Duodenal mucosa (tissue), 2 donors: Measurements from ENCODE around the gene DOCK10.
A peak's percentile ranks its signal among the peaks of the same experiment; 100 is the strongest.

Experiments
- H3K27ac ChIP-seq: one replicate; pipeline ENCODE4 v1.7.0; 2013; ENCODE audit warnings: low read depth, low read length
- H3K27me3 ChIP-seq, 2 donors: one replicate each; pipeline ENCODE4 v1.7.0; 2013; ENCODE audit warnings: low read length in 2 of 2, control low read depth in 1 of 2; ENCODE audit not compliant: insufficient read depth in 2 of 2, control insufficient read depth in 1 of 2
- H3K36me3 ChIP-seq, 2 donors: one replicate each; pipeline ENCODE4 v1.7.0; 2013; ENCODE audit warnings: low read length in 2 of 2, control low read depth in 1 of 2; ENCODE audit not compliant: insufficient read depth in 2 of 2, control insufficient read depth in 1 of 2
- H3K4me1 ChIP-seq, 2 donors: one replicate each; pipeline ENCODE4 v1.7.0; 2013; ENCODE audit warnings: low read length in 2 of 2, control low read depth in 1 of 2; ENCODE audit not compliant: insufficient read depth in 2 of 2, control insufficient read depth in 1 of 2
- H3K4me3 ChIP-seq, 2 donors: one replicate each; pipeline ENCODE4 v1.7.0; 2013; ENCODE audit warnings: low read length in 2 of 2, low read depth in 1 of 2
- H3K9ac ChIP-seq, 2 donors: one replicate each; pipeline ENCODE4 v1.7.0; 2013; ENCODE audit warnings: low read length in 2 of 2, low read depth in 1 of 2
- H3K9me3 ChIP-seq, 2 donors: one replicate each; pipeline ENCODE4 v1.7.0; 2013; ENCODE audit warnings: low read length in 2 of 2, control low read depth in 1 of 2; ENCODE audit not compliant: control insufficient read depth in 1 of 2

DOCK10 gene

DNA sequence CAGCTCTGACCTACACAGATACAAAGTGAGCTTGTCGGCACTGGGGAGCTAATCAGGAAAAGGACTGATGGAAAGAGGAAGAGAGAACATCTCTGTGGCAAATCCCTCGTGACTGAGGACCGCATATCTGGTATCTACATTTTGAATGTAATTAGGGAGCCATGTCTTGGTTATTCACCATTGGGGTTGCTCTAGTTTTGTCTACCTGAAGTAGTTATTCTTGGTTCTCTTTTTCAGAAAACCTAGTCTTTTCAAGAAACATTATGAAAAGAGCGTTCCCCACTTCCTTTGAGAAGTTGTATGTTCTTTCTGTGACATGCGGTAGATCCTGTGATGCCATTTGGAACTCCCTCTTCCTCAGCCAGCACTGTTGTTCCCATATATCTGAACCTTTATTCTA lies 104.4 kb downstream of the DOCK10 start:
- H3K27me3 ChIP-seq: no peaks in the 10 kb centered on the region
- no peak overlapping the region for H3K4me3 ChIP-seq
- H3K4me1 ChIP-seq: peaks cover 4 to 7% of the 10 kb centered on the region in 2 donors
- H3K27ac ChIP-seq: no peak overlapping the region
- no peak overlapping the region for H3K9ac ChIP-seq
- H3K9me3 ChIP-seq: no peaks in the 10 kb centered on the region
- H3K36me3 ChIP-seq: no peaks in the 10 kb centered on the region

GRCh38 chr2:224934526-224935188 lies 107.6 kb downstream of the DOCK10 start:
- Histone ChIP-seq H3K27me3 (no peaks in the 10 kb centered on the region), H3K27ac (no peak overlapping the region), H3K4me1 (peaks cover 0 to 15% of the 10 kb centered on the region in 2 donors), H3K9me3 (no peaks in the 10 kb centered on the region), H3K4me3 (no peak overlapping the region), H3K36me3 (no peaks in the 10 kb centered on the region), H3K9ac (no peak overlapping the region)

DNA sequence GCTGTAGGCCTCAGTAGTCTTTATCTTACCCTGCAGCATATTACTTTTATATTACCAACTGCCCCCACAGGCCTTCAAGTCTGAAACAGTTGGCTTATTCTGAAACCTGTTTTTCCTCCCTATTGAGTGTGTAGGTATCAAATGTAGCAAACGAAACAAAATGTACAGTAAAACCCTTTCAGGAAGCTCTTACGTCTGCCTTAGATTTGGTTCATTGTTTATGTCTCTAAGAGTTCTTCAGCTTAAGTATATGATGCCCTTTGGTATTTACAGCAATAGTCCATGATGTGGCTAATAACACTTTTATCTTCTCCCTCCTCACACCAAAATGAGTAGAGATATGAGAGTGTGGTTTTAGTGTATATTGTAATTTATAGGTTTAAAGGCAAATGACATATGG lies 108.8 kb downstream of the DOCK10 start:
- H3K9ac ChIP-seq: no peak overlapping the region
- H3K36me3 ChIP-seq: no peaks in the 10 kb centered on the region
- no peaks in the 10 kb centered on the region for H3K9me3 ChIP-seq
- H3K27ac ChIP-seq: no peak overlapping the region
- peaks cover 5 to 23% of the 10 kb centered on the region in 2 donors for H3K4me1 ChIP-seq
- H3K4me3 ChIP-seq: no peak overlapping the region
- no peaks in the 10 kb centered on the region for H3K27me3 ChIP-seq

DNA sequence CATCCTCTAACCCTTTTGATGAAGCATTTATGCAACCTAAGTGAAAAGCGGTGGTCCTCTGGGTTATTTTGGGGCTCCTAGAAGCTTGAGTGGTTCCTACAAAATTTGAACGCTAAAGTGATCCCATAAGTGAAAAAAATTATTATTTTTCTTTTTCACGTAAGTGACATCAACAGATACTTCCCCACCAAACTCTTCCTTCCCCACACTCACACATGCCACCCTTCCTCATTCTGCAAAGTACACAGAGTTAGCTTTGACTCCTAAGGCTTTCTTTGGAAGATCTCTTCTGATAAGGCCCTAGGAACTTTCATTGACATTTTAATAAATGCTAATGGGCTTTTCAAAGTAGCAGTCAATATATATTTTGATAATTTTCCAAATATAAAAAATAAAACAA lies 109.7 kb downstream of the DOCK10 start:
- Histone ChIP-seq H3K36me3 (no peaks in the 10 kb centered on the region), H3K27ac (no peak overlapping the region), H3K4me3 (no peak overlapping the region), H3K27me3 (no peaks in the 10 kb centered on the region), H3K9ac (no peak overlapping the region), H3K4me1 (peaks cover 11 to 32% of the 10 kb centered on the region in 2 donors), H3K9me3 (no peaks in the 10 kb centered on the region)

DNA sequence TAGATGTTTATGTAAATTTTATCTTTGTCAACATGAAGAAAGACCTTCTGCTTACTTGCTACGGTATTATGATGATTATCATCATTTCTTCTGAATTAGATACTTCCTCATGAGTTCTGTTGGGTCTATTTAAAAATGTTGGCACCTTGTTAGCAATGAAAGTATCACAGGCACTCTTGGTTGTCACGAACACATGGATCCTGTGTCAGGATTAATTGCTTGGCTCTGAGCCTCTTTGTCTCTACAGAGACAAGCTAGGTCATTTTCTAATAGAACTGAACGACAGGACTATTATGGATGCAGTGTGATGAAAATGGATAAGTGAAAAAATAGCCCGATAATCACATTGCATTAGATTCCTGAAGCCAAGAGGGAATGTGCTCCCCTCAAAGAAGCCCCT lies 110.3 kb downstream of the DOCK10 start:
- Histone ChIP-seq H3K27ac (no peak overlapping the region), H3K4me3 (no peak overlapping the region), H3K4me1 (peaks cover 16 to 37% of the 10 kb centered on the region in 2 donors), H3K36me3 (no peaks in the 10 kb centered on the region), H3K9ac (no peak overlapping the region), H3K9me3 (no peaks in the 10 kb centered on the region), H3K27me3 (no peaks in the 10 kb centered on the region)

- Histone ChIP-seq H3K9ac (no peak overlapping the region), H3K4me3 (no peak overlapping the region), H3K27me3 (no peaks in the 10 kb centered on the region), H3K27ac (no peak overlapping the region), H3K9me3 (no peaks in the 10 kb centered on the region), H3K4me1 (peaks cover 25 to 46% of the 10 kb centered on the region in 2 donors), H3K36me3 (no peaks in the 10 kb centered on the region)
These were observed 111.3 kb downstream of the DOCK10 start for GRCh38 chr2:224930990-224931389.

GRCh38 chr2:224930124-224930523 lies 112.1 kb downstream of the DOCK10 start:
- no peak overlapping the region for H3K27ac ChIP-seq
- H3K4me1 ChIP-seq: peaks cover 26 to 51% of the 10 kb centered on the region in 2 donors

DNA sequence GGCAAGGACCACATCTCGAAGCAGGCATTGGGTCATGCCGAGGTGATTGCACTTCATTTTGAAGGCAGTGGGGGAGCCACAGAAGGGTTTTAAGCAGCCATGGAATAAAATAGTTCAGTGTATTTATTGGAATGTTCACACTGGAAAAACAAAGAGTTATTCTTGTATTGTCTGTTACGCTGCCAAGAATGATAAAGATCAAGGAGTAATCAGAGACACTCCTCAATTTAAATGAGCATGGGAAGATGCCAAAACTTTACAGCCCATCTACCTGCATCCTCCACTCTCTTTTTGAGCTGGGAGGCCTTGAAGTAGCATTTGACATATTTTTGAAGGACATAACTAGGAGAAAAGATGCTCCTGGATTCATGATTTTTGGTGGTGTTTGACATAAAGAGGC lies 112.8 kb downstream of the DOCK10 start:
- no peak overlapping the region for H3K27ac ChIP-seq
- H3K27me3 ChIP-seq: no peaks in the 10 kb centered on the region
- no peak overlapping the region for H3K9ac ChIP-seq
- H3K9me3 ChIP-seq: no peaks in the 10 kb centered on the region
- no peak overlapping the region for H3K4me3 ChIP-seq
- H3K36me3 ChIP-seq: no peaks in the 10 kb centered on the region
- peaks cover 26 to 52% of the 10 kb centered on the region in 2 donors for H3K4me1 ChIP-seq

More at GRCh38 chr2:224930124-224930523, 112.1 kb downstream of the DOCK10 start:
- H3K9ac ChIP-seq: no peak overlapping the region
- no peaks in the 10 kb centered on the region for H3K9me3 ChIP-seq
- H3K36me3 ChIP-seq: no peaks in the 10 kb centered on the region
- H3K27me3 ChIP-seq: no peaks in the 10 kb centered on the region
- H3K4me3 ChIP-seq: no peak overlapping the region

DNA sequence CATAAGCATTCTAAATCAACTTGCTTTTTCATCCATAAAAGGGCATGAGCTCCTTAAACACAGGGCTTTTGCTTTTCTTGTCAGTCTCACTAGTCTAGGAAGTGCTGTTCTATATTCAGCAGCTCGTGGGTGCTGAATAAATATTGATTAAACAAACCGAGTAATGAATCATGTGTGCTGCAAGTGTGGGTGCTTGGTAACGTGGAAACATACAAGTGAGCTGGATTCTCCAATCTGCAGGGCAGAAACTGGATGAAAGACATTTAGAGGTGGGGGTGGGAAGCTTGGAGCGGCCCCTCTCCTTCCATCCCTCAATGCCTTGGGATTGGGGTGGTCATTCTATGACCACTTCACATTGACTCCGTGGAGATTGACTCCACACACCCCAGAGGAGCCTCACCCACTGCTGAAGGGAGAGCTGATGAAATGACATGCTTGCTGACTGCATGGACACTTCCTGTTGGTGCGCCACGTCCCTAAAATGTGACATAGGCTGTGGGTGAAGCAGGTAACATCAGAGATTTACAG lies 114.6 kb downstream of the DOCK10 start:
- H3K9me3 ChIP-seq: no peaks in the 10 kb centered on the region
- no peak overlapping the region for H3K4me3 ChIP-seq
- H3K9ac ChIP-seq: no peak overlapping the region
- peak overlapping the region; percentile 46 for H3K27ac ChIP-seq
- peaks cover 33 to 55% of the 10 kb centered on the region in 2 donors for H3K4me1 ChIP-seq
- H3K27me3 ChIP-seq: no peaks in the 10 kb centered on the region
- H3K36me3 ChIP-seq: no peaks in the 10 kb centered on the region

DNA sequence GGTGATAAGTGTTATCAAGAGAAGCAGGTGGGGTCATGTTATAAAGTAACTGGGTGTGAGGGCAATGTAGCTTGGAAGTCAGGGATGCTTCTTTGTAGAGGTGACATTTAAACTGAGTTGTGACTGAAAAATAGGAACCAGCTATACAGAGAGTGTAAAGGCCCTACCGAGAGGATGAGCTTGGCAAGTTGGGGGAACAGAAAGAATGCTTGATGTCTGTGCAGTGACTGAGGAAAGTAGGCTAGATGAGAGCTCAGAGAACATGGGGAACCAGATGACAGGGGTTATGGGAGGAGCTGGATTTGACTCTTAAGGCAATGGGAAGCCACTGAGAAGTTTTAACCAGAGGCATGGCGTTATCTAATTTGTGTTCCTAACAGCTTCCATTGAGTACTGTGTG lies 115.3 kb downstream of the DOCK10 start:
- H3K4me1 ChIP-seq: peaks cover 37 to 52% of the 10 kb centered on the region in 2 donors
- no peaks in the 10 kb centered on the region for H3K36me3 ChIP-seq
- no peaks in the 10 kb centered on the region for H3K9me3 ChIP-seq
- no peak overlapping the region for H3K4me3 ChIP-seq
- no peak overlapping the region for H3K9ac ChIP-seq
- peak overlapping the region; percentile 35 for H3K27ac ChIP-seq
- H3K27me3 ChIP-seq: no peaks in the 10 kb centered on the region
